NCI-H2171 treated with DMSO at 0.1 percent for 48 hours (cell line): ENCODE results near the gene CCNY.

Experiments
- DNase-seq: peaks from one replicate; lab custom pipeline; 2025; lab: John Stamatoyannopoulos, UW

Gene CCNY

GRCh38 chr10:35426657-35427056, 90.3 kb downstream of the CCNY start:
- DNase-seq, result no peak

DNA sequence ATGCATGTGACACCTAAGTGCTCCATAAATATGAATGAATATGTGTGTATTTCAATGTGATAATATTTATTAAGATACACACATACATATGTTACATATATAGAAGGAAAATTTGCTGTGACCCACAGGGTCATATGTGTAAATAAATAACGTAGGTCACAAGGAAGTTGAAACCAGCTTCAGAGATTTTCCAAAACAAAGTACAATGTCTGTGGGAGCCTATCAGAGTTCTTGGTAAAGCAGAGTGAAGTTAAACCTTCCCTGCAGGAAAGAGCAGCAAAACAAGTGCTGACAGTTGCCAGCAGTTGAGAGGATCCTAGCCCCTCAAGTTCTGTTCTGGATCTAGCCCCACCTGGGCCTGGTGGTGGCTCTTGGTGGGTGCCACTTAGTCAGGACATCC, 91.2 kb downstream of the CCNY start:
- no peak for DNase-seq

DNA sequence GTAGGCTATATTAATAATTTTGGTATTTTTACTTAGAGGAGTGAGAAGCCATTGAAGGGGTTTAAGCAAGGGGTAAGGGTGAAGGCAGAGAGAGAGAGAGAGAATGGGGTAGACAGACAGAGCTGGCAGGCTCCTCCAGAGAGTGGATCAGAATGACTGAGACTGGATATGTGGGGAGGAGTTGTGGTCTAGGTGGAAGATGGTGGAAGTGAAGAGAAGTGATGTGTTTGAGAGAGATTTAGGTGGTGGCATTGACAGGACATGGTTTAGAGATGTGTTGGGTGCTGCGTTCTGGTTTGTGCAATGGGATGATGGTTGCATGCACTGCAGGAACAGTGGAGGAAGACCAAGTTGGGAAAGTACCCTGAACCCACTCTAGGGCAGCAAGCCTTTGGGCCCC, 92.2 kb downstream of the CCNY start:
- no peak for DNase-seq

DNA sequence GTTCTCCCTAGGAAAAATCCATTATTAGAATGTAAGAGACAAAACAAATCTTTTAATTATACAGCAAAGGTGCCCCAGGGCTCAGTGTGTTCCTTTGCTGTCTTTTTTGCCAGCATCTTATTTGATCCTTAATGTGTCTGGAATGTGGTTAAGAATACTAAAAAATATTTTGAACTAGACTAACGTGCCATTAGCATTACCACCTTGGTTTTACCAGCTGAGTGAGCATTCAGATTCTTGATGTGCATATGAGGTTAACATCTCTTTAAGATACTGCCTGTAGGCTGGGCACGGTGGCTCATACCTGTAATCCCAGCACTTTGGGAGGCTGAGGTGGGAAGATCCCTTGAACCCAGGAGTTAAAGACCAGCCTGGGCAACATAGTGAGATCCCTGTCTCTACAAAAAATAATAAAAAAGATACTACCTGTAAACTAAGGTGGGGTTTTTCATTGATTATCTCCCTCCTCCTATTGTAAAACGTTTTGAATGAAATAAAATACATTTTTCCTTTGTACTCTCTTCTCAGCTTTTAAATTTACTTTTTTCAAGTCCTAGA, 96.6 kb downstream of the CCNY start:
- DNase-seq, result no peak

DNA sequence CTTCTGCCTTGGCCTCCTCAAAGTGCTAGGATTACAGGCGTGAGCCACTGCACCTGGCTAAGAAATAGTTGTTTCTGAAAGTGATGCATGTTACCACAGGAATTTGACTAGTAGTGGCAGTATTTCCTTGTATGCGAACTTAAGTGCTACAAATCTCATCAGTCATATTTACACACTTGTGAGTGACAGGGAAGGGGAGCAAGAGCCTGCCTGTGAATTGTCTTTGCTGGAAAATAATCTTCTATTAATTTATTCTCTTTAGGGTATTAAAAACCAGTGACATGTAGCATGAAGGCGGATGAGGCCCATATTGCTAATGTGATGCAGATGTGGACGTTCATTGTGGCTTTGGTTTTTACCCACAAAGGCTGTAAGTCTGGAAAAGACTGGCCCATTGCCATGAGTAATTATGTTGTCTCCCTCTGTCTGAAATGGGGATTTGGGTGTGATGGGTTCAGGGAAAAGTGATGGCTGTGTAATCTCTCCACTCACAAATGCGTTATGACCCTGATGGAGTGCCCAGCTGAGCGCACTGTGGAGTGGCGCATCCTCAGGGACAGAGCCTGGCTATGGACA, 97.6 kb downstream of the CCNY start:
- no peak for DNase-seq

DNA sequence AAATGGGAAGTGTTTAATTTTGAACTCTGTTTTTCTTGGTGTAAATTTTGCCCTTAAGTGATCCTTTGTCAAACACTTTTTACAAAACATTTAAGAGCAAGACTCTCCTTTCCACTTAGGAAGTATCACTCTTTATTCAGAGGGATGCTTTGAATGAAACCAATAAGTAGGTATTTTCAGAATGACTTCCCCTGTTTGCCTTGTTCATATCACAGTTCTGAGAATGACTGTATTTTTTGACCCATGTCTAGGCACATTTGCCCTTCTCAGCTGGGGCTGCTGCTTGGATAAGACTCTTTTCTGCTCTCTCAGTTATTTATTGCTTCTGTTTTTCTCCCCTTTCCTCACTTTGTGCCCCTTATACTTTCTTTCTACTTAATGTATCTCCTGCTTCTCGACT, 98.2 kb downstream of the CCNY start:
- DNase-seq, result no peak

DNA sequence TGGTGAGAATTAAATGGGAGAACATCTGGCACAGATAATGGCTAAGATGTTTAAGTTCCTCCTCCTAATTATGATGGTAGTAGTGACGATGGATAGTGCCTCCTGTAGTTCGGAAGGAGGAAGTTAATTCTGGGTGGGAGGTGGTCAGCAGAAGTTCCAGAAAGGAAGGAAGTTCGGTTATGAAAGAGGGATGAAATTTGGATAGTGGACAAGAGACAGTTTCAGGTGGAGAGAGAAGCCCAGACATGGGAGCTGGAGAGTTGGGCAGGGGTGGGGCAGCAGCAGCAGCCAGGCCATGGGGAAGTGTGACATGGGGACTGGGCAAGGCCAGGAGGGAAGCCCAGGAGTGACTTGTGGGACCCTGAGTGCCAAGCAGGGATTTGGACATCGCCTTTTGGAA, 99.5 kb downstream of the CCNY start:
- no peak for DNase-seq

DNA sequence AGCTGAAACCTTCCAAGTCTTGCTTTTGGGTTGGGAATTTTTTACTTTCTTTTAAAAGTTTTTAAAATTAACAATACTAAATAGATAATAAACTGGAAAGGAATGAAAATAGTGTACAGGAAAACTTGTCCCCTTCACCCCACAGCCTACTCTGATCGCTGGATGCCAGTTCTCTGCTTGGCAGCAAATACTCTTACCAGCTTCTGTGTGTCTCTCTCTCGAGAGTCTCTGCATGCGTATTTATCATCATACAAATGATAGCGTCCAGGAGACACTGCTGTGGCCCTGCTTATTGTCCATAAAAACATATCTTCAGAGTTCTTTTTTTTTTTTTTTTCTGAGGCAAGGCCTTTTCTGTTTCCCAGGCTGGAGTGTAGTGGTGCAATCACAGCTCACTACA, 101.5 kb downstream of the CCNY start:
- DNase-seq, result no peak

DNA sequence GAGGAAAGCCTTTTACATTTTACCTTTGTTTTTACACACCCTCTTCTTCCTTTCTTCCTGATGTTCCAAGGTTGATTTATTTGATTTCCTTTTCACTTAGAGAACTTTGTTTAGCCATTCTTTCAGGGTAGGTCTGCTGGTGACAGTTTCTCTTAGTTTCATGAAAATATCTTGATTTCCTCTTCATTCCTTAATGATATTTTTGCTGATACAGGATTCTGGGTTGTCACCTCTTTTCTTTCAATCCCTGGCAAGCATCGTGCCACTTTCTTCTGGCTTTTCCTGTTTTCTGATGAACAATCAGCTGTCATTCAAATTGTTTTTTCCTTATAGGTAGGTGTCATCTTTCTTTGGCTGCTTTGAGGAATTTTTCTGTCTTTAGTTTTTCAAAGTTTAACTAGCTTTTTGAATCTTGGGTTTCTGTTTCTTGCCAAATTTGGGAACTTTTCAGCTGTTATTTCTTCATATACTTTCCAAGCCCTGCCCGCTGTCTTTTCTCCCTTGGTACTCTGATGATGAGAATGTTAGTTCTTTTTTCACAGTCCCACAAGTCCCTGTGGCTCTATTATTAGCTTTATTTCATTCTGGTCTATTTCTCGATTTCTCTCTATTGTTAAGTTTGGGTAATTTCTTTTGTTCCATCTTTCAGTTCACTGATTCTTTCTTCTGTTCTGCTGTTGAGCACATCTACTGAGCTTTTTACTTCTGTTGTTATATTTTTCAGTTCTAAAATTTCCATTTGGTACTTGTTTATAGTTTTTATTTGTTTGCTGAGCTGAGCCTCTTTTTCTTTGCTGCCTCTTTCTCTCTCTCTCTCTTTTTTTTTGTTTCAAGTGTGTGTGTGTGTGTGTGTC, 102.6 kb downstream of the CCNY start:
- no peak for DNase-seq

DNA sequence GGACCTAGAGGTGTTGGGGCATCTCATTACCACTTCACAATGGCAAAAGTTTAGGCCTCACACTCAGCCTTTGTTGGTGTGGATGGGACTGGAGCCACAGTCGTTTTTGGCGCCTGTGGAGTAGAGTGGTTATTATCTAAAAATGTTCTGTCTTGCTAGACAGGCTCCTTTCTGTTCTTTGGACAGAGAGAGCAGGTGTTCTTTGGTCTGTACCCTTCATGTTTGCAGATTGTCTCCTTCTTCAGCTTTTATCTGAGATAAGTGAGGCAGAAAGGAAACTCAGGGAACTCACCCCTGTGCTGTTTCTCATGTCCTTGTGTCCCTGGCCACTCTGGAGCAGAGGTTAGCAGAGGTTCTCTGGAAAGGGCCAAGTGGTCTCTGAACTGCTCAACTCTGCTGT, 103.7 kb downstream of the CCNY start:
- DNase-seq, result no peak

GRCh38 chr10:35442028-35442427, 105.7 kb downstream of the CCNY start:
- no peak for DNase-seq

- DNase-seq, result no peak
Observed at GRCh38 chr10:35442592-35442991, 106.3 kb downstream of the CCNY start.

- no peak for DNase-seq
Observed at GRCh38 chr10:35443858-35444257, 107.5 kb downstream of the CCNY start.

- DNase-seq, result no peak
Observed at GRCh38 chr10:35445150-35445884, 109.0 kb downstream of the CCNY start.

DNA sequence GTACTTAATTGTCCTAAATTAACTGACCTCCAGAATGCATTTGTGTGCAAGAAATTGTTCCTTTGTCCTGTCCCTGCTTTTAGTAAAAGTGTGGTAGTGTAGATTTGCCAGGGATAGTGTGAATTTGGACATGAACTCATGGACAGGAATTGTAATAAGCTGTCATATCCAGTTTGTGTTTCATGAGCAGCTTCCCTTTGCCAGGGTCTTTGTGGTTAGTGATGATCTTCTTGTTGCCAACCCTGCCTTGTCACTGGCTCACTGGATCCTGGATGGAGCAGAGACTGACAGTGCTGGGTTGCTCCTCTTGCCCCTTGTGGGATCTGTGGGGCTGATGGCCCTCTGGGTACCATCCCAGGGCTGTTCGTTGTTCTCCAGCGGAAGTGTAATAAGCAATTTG, 110.1 kb downstream of the CCNY start:
- DNase-seq, result no peak

- peak; percentile 86 for DNase-seq
Observed at GRCh38 chr10:35447693-35448407, 111.5 kb downstream of the CCNY start.

DNA sequence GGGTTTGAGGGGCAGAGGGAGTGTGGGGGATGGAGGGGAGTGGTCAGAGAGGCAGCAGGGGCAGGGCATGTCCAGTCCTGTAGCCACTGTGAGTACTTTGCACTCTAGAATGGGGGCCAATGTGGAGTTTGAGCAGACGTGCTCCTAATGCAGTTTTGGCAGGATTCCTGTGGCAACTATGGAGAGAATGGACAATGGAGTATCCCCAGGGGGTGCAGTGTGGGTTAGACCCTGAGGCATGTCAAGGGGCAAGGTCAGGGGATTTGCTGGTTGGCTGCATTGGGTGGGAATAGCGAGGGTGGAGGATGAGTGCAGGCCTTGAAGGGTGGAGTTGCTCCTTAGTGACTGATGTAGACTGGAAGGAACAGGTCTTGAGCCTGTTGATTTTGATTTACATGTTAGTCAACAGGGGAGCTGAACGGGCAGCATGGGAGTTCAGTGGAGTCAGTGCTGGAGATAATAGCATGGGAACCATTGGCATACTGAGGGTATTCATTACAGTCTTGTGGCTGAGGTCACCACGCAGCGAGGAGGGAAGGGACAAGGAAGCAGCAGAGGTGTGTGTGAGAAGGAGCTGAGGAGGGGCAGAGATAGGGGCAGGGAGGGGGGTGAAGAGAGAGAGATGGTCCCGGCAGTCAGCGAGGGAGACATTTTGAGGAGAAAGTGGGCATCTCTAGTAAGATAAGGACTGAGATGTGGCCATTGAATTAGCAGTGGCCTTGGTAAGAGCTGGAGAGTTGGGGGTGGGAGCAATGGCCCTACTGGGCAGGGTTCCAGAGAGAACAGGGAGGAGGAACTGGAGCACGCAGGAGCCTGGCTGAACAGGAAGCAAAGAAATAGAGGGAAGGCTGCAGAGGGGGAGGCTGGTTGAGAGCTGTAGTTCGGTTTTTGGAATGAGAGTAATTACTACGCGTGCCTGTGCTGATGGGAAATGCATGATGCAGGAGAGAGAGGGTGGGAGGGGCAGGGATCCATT, 112.7 kb downstream of the CCNY start:
- DNase-seq, result no peak

- DNase-seq, result no peak
Observed at GRCh38 chr10:35449944-35450343, 113.6 kb downstream of the CCNY start.

DNA sequence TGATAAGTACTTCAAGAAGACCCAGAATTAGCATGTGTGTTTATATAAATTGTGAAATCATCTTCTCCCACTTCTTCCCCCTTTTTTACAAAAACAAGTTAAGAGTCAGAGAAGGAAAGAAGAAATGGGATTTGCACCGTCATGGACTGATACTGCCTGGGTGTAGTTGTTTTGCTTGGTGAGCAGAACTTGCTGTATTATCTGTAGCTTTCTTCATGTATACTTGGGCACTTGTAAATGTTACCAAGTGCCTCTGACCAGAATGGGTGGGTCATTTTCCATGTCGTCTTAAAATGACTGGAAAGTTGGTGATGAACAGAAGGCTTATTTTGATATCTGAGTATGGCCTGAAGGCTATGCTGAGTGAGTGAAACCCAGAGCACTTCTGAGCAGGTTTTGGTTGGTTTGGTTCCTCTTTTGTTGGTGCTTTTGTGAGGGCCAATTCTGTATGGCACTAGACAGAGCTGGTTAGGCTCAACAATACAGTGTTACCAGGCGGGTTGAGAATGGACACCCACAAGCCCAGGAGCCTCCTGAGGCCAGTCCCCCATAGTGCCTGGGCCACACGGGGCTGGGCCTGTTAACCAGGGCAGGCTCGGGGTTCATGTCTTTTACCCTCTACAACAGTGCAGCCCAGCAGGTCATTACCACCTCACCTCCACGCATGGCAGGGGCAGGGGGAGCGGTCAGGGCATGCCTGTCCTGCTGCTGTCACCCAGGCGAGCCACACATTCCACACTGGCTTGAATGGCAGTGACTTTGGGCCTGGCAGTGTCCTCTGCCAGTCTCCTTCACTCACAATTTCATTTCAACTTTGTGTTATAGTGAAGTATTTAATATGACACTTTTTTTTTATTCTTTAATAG, 115.1 kb downstream of the CCNY start:
- no peak for DNase-seq

DNA sequence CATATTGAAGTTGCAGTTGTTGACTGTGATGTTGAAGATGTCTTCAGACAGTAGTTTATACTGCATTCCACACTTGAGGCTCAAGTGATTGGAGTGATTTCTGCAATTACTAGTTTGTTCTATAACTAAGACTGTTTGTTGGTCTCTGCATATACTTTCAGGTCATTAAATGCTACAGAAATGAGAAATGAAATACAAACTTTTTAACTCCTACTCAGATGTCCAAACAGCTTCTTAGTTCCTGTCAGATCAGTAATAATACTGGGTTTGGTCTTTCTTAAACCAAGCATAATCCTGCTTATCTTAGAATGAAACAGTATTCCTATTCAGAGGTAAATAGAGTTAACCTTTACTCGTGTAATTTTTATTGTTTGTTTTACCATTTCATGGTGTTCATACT, 115.9 kb downstream of the CCNY start:
- DNase-seq, result no peak
